ENCODE results near the gene ACACB.

ACACB gene

DNA sequence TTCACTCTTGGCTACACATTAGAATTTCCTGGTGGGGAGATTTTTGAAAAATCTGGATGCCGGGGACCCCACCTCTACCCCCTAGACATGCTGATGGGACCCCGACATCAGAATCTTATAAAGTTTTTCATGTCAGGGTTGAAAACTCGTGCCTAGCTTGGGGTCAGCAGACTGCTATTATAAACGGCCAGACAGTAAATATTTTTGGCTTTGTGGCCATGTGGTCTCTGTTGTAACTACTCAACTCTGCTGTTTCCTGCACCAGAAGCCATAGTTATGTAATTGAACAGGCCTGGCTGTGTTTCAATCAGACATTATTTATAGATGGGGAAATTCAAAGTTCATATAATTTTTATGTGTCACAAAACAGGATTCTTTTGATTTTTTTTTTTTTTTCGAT is 41.6 kb downstream of the ACACB start:
- DNase-seq (ENCODE audit: low read depth), result no peak
- TF ChIP-seq, protein P1, sequence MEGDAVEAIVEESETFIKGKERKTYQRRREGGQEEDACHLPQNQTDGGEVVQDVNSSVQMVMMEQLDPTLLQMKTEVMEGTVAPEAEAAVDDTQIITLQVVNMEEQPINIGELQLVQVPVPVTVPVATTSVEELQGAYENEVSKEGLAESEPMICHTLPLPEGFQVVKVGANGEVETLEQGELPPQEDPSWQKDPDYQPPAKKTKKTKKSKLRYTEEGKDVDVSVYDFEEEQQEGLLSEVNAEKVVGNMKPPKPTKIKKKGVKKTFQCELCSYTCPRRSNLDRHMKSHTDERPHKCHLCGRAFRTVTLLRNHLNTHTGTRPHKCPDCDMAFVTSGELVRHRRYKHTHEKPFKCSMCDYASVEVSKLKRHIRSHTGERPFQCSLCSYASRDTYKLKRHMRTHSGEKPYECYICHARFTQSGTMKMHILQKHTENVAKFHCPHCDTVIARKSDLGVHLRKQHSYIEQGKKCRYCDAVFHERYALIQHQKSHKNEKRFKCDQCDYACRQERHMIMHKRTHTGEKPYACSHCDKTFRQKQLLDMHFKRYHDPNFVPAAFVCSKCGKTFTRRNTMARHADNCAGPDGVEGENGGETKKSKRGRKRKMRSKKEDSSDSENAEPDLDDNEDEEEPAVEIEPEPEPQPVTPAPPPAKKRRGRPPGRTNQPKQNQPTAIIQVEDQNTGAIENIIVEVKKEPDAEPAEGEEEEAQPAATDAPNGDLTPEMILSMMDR (IDR thresholded peaks at IDR 0.05; ENCODE audit: low read length, missing control alignments), result no peak
- H3K4me3 ChIP-seq (replicated peaks; ENCODE audit: low read depth, low read length), result no peak overlapping the region

DNA sequence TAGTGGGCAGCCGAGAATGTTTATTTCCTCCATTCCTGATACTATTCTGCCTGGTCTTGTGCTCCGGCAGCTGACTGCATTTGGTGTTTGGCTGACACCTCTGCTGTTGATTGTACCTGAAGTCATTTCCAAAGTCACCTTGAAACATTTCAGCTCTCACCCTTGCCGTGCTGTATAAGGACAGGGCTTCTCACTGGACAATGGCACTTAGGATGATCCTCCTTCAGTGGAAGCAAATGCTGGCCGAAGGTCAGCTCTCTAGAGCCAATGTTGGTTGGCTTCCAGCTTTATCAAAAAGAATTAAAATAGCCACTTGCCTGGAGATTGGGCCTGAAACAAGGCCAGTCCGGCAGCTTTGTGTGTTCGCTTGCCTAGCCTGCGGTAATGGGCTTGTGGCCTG is 44.0 kb downstream of the ACACB start:
- DNase-seq (ENCODE audit: low read depth), result no peak
- no peak overlapping the region for H3K4me3 ChIP-seq (replicated peaks; ENCODE audit: low read depth, low read length)
- TF ChIP-seq, protein P1 (IDR thresholded peaks at IDR 0.05; ENCODE audit: low read length, missing control alignments), result no peak

DNA sequence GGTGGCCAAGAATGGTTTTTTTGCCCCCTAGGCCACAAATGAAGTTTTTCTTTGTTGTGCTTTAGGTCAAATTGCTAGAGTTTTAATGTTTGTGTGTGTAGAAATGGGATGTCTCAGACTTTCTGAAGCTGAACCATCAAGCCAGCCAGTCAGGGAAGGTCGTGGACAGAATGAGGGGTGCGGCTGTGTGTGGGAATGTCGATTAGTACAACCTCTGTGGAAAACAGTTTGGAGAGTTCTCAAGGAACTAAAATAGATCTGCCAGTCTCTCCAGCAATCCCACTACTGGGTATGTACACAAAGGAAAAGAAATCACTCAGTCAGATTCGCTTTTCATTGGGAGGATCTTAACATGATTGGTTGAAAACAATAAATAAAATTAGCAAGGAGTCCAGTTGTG is 44.5 kb downstream of the ACACB start:
- TF ChIP-seq, protein P1 (IDR thresholded peaks at IDR 0.05; ENCODE audit: low read length, missing control alignments), result no peak
- DNase-seq (ENCODE audit: low read depth), result no peak
- no peak overlapping the region for H3K4me3 ChIP-seq (replicated peaks; ENCODE audit: low read depth, low read length)

DNA sequence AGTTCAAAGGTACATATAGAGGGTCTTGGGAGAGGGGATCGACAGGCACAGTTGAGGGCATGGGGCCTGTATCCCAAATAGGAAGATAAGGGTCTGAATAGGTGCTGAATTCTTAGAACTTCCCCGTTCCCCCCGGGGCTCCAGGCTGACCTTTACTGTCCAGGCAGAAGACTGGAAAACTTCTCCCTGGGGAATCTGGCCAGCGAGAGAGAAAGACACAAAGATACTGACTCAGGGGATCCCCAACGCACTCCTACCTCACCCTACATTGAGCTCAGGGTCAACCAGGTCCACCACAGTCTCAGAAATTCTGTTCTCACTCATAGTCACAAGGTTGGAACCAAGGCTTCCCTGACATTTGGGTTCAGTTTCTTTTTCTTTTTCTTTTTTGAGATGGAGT is 46.2 kb downstream of the ACACB start:
- TF ChIP-seq, protein P1 (IDR thresholded peaks at IDR 0.05; ENCODE audit: low read length, missing control alignments), result no peak
- no peak overlapping the region for H3K4me3 ChIP-seq (replicated peaks; ENCODE audit: low read depth, low read length)
- DNase-seq (ENCODE audit: low read depth), result no peak

GRCh38 chr12:109163167-109163566 is 46.8 kb downstream of the ACACB start:
- H3K4me3 ChIP-seq (replicated peaks; ENCODE audit: low read depth, low read length), result no peak overlapping the region
- TF ChIP-seq, protein P1 (IDR thresholded peaks at IDR 0.05; ENCODE audit: low read length, missing control alignments), result no peak
- no peak for DNase-seq (ENCODE audit: low read depth)

DNA sequence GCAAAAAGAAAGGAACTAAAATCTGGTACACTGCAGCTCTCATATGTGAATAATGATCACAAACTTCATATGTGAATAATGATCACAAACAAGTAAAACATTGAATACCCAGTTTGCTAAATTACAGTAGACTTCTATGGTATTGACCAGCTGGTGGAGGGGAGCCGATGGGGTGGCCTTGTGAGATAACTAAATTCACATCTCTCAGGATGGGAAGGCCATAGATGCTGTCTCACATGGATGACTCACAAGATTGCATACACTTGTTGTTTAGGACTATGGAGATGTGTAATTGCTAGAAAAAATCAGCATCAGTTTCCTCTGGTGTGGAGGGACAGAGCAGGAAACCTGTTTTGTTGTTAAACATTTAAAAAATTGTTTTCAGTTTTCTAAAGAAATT is 49.2 kb downstream of the ACACB start:
- TF ChIP-seq, protein P1 (IDR thresholded peaks at IDR 0.05; ENCODE audit: low read length, missing control alignments), result no peak
- no peak for DNase-seq (ENCODE audit: low read depth)
- no peak overlapping the region for H3K4me3 ChIP-seq (replicated peaks; ENCODE audit: low read depth, low read length)

DNA sequence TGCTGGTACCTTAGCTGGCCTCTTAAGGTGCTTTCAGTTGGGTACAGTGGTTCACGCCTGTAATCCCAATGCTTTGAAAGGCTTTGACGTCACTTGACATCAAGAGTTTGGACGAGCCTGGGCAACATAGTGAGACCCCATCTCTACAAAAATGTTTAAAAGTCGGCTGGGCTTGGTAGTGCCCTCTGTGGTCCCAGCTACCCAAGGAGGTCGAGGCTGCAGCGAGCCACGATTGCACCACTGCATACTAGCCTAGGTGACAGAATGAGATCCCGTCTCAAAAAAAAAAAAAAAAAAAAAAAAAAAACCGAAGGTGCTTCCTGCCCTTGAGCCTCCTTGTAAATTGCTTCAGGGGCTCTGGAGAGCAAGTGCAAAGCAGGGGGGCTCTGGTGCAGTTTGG is 50.0 kb downstream of the ACACB start:
- no peak overlapping the region for H3K4me3 ChIP-seq (replicated peaks; ENCODE audit: low read depth, low read length)
- DNase-seq (ENCODE audit: low read depth), result no peak
- TF ChIP-seq, protein P1 (IDR thresholded peaks at IDR 0.05; ENCODE audit: low read length, missing control alignments), result no peak

Measured in fibroblast of pulmonary artery (primary cell).